H1 (cell line): ENCODE data around the gene EGFR. TPM values are rescaled to one million over a fixed set of nuclear protein-coding genes. Genes with fewer than 3 reads are reported as not detected.

Experiments
- CTCF ChIA-PET: fragments of 300-600 bp; sonication (Branson Sonifier 250); formaldehyde crosslinking; loops from one replicate; lab custom pipeline; 2021; ENCODE audit not compliant: partially characterized antibody; lab: Charles Lee
- POLR2A ChIA-PET: fragments of 300-600 bp; sonication (Branson Sonifier 250); formaldehyde crosslinking; loops from one replicate; lab custom pipeline; 2021; ENCODE audit warnings: inconsistent platforms; ENCODE audit not compliant: partially characterized antibody; lab: Charles Lee
- DNase-seq, 2 experiments: peaks; one replicate each; pipeline versions ENCODE4 v3.0.0 to v3.0.0-alpha.2; 2010 to 2022; ENCODE audit warnings: low spot score in 2 of 2, low read depth in 1 of 2, mixed read lengths in 1 of 2
- FAIRE-seq: peaks from 2 replicates; lab custom pipeline; 2011; peaks lifted over from hg19 to GRCh38; lab: Jason Lieb, UNC
- H2AFZ ChIP-seq: 2 replicates; pipeline ENCODE4 v1.8.1; 2012; ENCODE audit warnings: low read length, inconsistent platforms
- H2AK5ac ChIP-seq: 2 replicates; pipeline ENCODE4 v1.6.1; 2013; ENCODE audit warnings: low read depth, low read length
- H2BK120ac ChIP-seq: replicated peaks from 2 replicates; pipeline ENCODE3; 2013; ENCODE audit warnings: low read depth, low read length, inconsistent platforms
- H2BK12ac ChIP-seq: 2 replicates; pipeline ENCODE4 v1.6.1; 2013; ENCODE audit warnings: low read depth, low read length
- H2BK15ac ChIP-seq: 2 replicates; pipeline ENCODE4 v1.6.1; 2013; ENCODE audit warnings: low read length
- H2BK20ac ChIP-seq: 2 replicates; pipeline ENCODE4 v1.6.1; 2013; ENCODE audit warnings: low read length
- H2BK5ac ChIP-seq: 2 replicates; pipeline ENCODE4 v1.6.1; 2013; ENCODE audit warnings: low read depth, low read length
- H3K14ac ChIP-seq: 2 replicates; pipeline ENCODE4 v1.6.1; 2013; ENCODE audit warnings: inconsistent platforms; ENCODE audit not compliant: insufficient read length
- H3K18ac ChIP-seq: 2 replicates; pipeline ENCODE4 v1.6.1; 2013; ENCODE audit warnings: low read length; ENCODE audit errors: extremely low read depth
- H3K23ac ChIP-seq: 2 replicates; pipeline ENCODE4 v1.6.1; 2013; ENCODE audit warnings: inconsistent platforms; ENCODE audit not compliant: insufficient read length
- H3K23me2 ChIP-seq: 2 replicates; pipeline ENCODE4 v1.6.1; 2013; ENCODE audit warnings: low read depth, low read length
- H3K27ac ChIP-seq: 2 replicates; pipeline ENCODE4 v1.6.1; 2011; ENCODE audit warnings: low read depth, low read length, inconsistent platforms
- H3K27me3 ChIP-seq, 4 experiments: replicated peaks in 1 of 4; 1 replicate in 1 of 4; 2 replicates in 3 of 4; pipeline versions ENCODE4 v1.6.1 to v1.8.1; 2011 to 2013; ENCODE audit warnings: low read length in 3 of 4, mild to moderate bottlenecking in 3 of 4, inconsistent platforms in 2 of 4, mixed read lengths in 2 of 4, moderate library complexity in 1 of 4; ENCODE audit not compliant: control insufficient read depth in 3 of 4, insufficient read depth in 3 of 4; ENCODE audit errors: extremely low read depth in 1 of 4
- H3K36me3 ChIP-seq, 4 experiments: 2 replicates each; pipeline versions ENCODE4 v1.6.1 to v1.8.1; 2011 to 2013; ENCODE audit warnings: mild to moderate bottlenecking in 4 of 4, low read length in 3 of 4, moderate library complexity in 2 of 4, control low read depth in 1 of 4, inconsistent platforms in 1 of 4; ENCODE audit not compliant: insufficient read depth in 4 of 4, control insufficient read depth in 2 of 4
- H3K4ac ChIP-seq: replicated peaks from 2 replicates; pipeline ENCODE3; 2013; ENCODE audit warnings: low read length, low read depth, mixed read lengths, inconsistent platforms; ENCODE audit not compliant: insufficient read length
- H3K4me1 ChIP-seq, 4 experiments: replicated peaks in 1 of 4; 1 replicate in 1 of 4; 2 replicates in 3 of 4; pipeline versions ENCODE4 v1.6.1 to v1.8.1; 2011 to 2013; ENCODE audit warnings: low read length in 3 of 4, inconsistent platforms in 2 of 4, mixed read lengths in 1 of 4; ENCODE audit not compliant: insufficient read depth in 4 of 4, control insufficient read depth in 3 of 4
- H3K4me2 ChIP-seq, 2 experiments: 2 replicates each; pipeline versions ENCODE4 v1.6.1 to v1.8.1; 2011 to 2013; ENCODE audit warnings: low read depth in 2 of 2, low read length in 2 of 2, control low read depth in 1 of 2, inconsistent platforms in 1 of 2, mild to moderate bottlenecking in 1 of 2; ENCODE audit not compliant: insufficient read depth in 1 of 2
- H3K4me3 ChIP-seq, 4 experiments: fragments of 200-600, 300-600 bp in 1 of 4; sonication (generic), shearing (Covaris generic), sonication (Bioruptor Twin) in 1 of 4; 2 replicates each; pipeline versions ENCODE4 v1.5.1 to v1.8.1; 2011 to 2016; ENCODE audit warnings: low read length in 4 of 4, low read depth in 3 of 4, control low read depth in 2 of 4, inconsistent platforms in 2 of 4, mild to moderate bottlenecking in 2 of 4, mixed read lengths in 1 of 4, moderate library complexity in 1 of 4; ENCODE audit not compliant: insufficient read depth in 2 of 4; ENCODE audit errors: extremely low read depth in 1 of 4
- H3K56ac ChIP-seq: replicated peaks from 2 replicates; pipeline ENCODE3; 2013; ENCODE audit warnings: low read depth, mild to moderate bottlenecking, mixed read lengths, low read length, inconsistent platforms; ENCODE audit not compliant: insufficient read length
- H3K79me1 ChIP-seq: 2 replicates; pipeline ENCODE4 v1.6.1; 2013; ENCODE audit warnings: low read depth, low read length, control low read depth
- H3K79me2 ChIP-seq, 2 experiments: 2 replicates each; pipeline versions ENCODE4 v1.6.1 to v1.8.1; 2012 to 2013; ENCODE audit warnings: low read length in 2 of 2, mild to moderate bottlenecking in 2 of 2, inconsistent platforms in 1 of 2; ENCODE audit not compliant: insufficient read depth in 2 of 2, control insufficient read depth in 1 of 2
- H3K9ac ChIP-seq, 4 experiments: replicated peaks in 1 of 4; 1 replicate in 1 of 4; 2 replicates in 3 of 4; pipeline versions ENCODE4 v1.6.1 to v1.8.1; 2011 to 2013; ENCODE audit warnings: low read depth in 3 of 4, low read length in 3 of 4, control low read depth in 2 of 4, mild to moderate bottlenecking in 2 of 4, moderate library complexity in 2 of 4, inconsistent platforms in 1 of 4; ENCODE audit errors: extremely low read depth in 1 of 4
- H3K9me3 ChIP-seq, 2 experiments: 2 replicates each; pipeline versions ENCODE4 v1.6.1 to v1.8.1; 2012 to 2013; ENCODE audit warnings: mild to moderate bottlenecking in 2 of 2, moderate library complexity in 2 of 2, control low read depth in 1 of 2, inconsistent platforms in 1 of 2, low read depth in 1 of 2, low read length in 1 of 2, mixed read lengths in 1 of 2; ENCODE audit not compliant: insufficient read depth in 2 of 2
- H4K20me1 ChIP-seq, 2 experiments: replicated peaks in 1 of 2; 2 replicates each; pipeline versions ENCODE3 to v1.8.1; 2011 to 2013; ENCODE audit warnings: inconsistent platforms in 2 of 2, low read length in 2 of 2, mild to moderate bottlenecking in 1 of 2; ENCODE audit not compliant: insufficient read depth in 2 of 2, control insufficient read depth in 1 of 2
- H4K5ac ChIP-seq: 2 replicates; pipeline ENCODE4 v1.6.1; 2013; ENCODE audit warnings: low read length, low read depth, mixed read lengths, inconsistent platforms; ENCODE audit not compliant: insufficient read length
- H4K8ac ChIP-seq: 2 replicates; pipeline ENCODE4 v1.8.0; 2013; ENCODE audit warnings: mild to moderate bottlenecking, moderate library complexity, low read length, inconsistent platforms; ENCODE audit not compliant: insufficient read depth; ENCODE audit errors: extremely low read depth
- H4K91ac ChIP-seq: replicated peaks from 2 replicates; pipeline ENCODE3; 2013; ENCODE audit warnings: low read length, mixed read lengths, inconsistent platforms; ENCODE audit not compliant: insufficient read length
- CHD2 ChIP-seq: IDR thresholded peaks from 2 replicates; pipeline ENCODE4 v1.6.1; 2012; ENCODE audit warnings: low read length, improper control_type of control experiment
- EGR1 ChIP-seq: IDR thresholded peaks from 2 replicates; pipeline ENCODE4 v1.6.1; 2011; ENCODE audit warnings: low read depth, low read length, borderline replicate concordance
- EP300 ChIP-seq, 2 experiments: IDR thresholded peaks; 1 replicate in 1 of 2; 2 replicates in 1 of 2; pipeline ENCODE4 v1.6.1; 2011 to 2012; ENCODE audit warnings: low read depth in 2 of 2, low read length in 2 of 2, mild to moderate bottlenecking in 2 of 2, borderline replicate concordance in 1 of 2, inconsistent platforms in 1 of 2, moderate library complexity in 1 of 2
- EZH2 ChIP-seq: fragments of 200-600 bp; sonication (generic); IDR thresholded peaks from 2 replicates; pipeline ENCODE4 v1.7.1; 2012; ENCODE audit warnings: low read depth, mild to moderate bottlenecking, moderate library complexity, low read length, inconsistent platforms; ENCODE audit not compliant: severe bottlenecking
- JUND ChIP-seq: IDR thresholded peaks from 2 replicates; pipeline ENCODE4 v1.6.1; 2011; ENCODE audit warnings: mild to moderate bottlenecking, improper control_type of control experiment, low read length
- POLR2AphosphoS5 ChIP-seq: IDR thresholded peaks from 2 replicates; pipeline ENCODE4 v1.6.1; 2011; ENCODE audit warnings: low read depth, low read length
- RBBP5 ChIP-seq: IDR thresholded peaks from 2 replicates; pipeline ENCODE4 v1.7.1; 2012; ENCODE audit warnings: low read depth, mild to moderate bottlenecking, inconsistent platforms, low read length, moderate library complexity, borderline replicate concordance
- SIN3A ChIP-seq, 2 experiments: IDR thresholded peaks in 1 of 2; conservative IDR thresholded peaks in 1 of 2; 2 replicates each; pipeline ENCODE4 v1.6.1; 2011 to 2012; ENCODE audit warnings: low read length in 2 of 2, improper control_type of control experiment in 1 of 2, low read depth in 1 of 2, mild to moderate bottlenecking in 1 of 2
- SIX5 ChIP-seq: IDR thresholded peaks from 2 replicates; pipeline ENCODE4 v1.6.1; 2011; ENCODE audit warnings: mild to moderate bottlenecking, low read depth, low read length
- SP2 ChIP-seq: IDR thresholded peaks from 2 replicates; pipeline ENCODE4 v1.6.1; 2012; ENCODE audit warnings: mild to moderate bottlenecking, low read length, inconsistent platforms
- SRF ChIP-seq: IDR thresholded peaks from 2 replicates; pipeline ENCODE4 v1.6.1; 2011; ENCODE audit warnings: mild to moderate bottlenecking, low read depth, low read length, moderate library complexity
- TCF12 ChIP-seq: IDR thresholded peaks from 2 replicates; pipeline ENCODE4 v1.6.1; 2011; ENCODE audit warnings: low read depth, mild to moderate bottlenecking, low read length
- ZNF274 ChIP-seq: IDR thresholded peaks from 2 replicates; pipeline ENCODE4 v1.7.0; 2012; ENCODE audit warnings: low read length, borderline replicate concordance; ENCODE audit errors: extremely low read depth
- WGBS, 2 experiments: shearing (Covaris generic) in 1 of 2; methylation state at CpG; one replicate each; pipeline versions ENCODE4 v1.1.6 to v1.1.7; 2013 to 2015; ENCODE audit warnings: low lambda C conversion rate in 2 of 2, mixed read lengths in 2 of 2, inconsistent platforms in 1 of 2, low coverage in 1 of 2, missing lambda C conversion rate in 1 of 2; ENCODE audit not compliant: insufficient replicate concordance in 2 of 2, insufficient coverage in 1 of 2, insufficient read length in 1 of 2; ENCODE audit errors: extremely low coverage in 1 of 2, missing lambda C conversion rate in 1 of 2; 5-methylcytosine and 5-hydroxymethylcytosine counted together
- polyA plus RNA-seq, 7 experiments: library from polyadenylated mRNA; depleted of rRNA in 3 of 7; stranded (reverse) in 5 of 7; unstranded in 2 of 7; fragments of >200 nt in 5 of 7; fragments of 200-250 nt in 2 of 7; gene quantifications; 1 replicate in 5 of 7; 2 replicates in 1 of 7; 4 replicates in 1 of 7; pipeline versions ENCODE4 v1.2.1 to v1.2.3, GENCODE V29; 2011 to 2013; ENCODE audit warnings: missing spikeins in 2 of 7, mixed read lengths in 2 of 7
- total RNA-seq: library from RNA; stranded (reverse); fragmentation: NEBNext Ultra II Directional; extraction: Animal tissue kit (Norgen Biotek cat#: 25700); gene quantifications from 2 replicates; pipeline ENCODE4 v1.2.1, GENCODE V29; 2021

The EGFR gene
- total and polyA plus RNA-seq, 2 of the 8 experiments (the other 6 are each of a cell fraction or from before 2014, with no cell fraction given) = 1.9 to 5.8 TPM

DNA sequence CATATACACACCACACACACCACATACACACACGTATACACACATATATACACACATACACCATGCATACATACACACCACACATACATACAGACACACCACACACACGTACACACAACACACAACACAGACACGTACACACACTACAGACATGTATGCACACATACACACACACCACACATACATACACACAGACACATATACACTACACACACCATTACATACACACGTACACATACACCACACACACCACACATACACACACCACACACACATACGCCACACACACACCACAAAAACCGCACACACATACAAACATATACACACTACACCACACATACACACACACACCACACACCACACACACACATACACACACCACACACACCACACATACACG is 184.5 kb downstream of the EGFR start:
- Histone ChIP-seq H3K79me2 (peaks cover 0 to 4% of the 10 kb centered on the region in 2 experiments; a peak in 1 of 4 replicates), H3K4ac (no peak overlapping the region), H2BK5ac (no peak overlapping the region), H3K14ac (no peak overlapping the region), H3K27me3 (no peaks in the 10 kb centered on the region), H3K56ac (peak overlapping the region; percentile 94), H3K9me3 (no peaks in the 10 kb centered on the region; a peak in 1 of 4 replicates), H3K4me1 (no peaks in the 10 kb centered on the region), H3K4me3 (no peak overlapping the region), H4K91ac (no peak overlapping the region), H4K5ac (no peak overlapping the region), H3K23ac (no peak overlapping the region), H3K4me2 (no peak overlapping the region), H2AK5ac (peak overlapping the region; percentile 59; the same call in 1 of the 2 replicates), H3K9ac (no peak overlapping the region), H2BK12ac (no peak overlapping the region), H2BK20ac (0 out of 2 replicates have a peak overlapping the region, but pooled peaks have one; percentile 34), H3K23me2 (peaks cover 15% of the 10 kb centered on the region; the same call in 1 of the 2 replicates), H4K8ac (no peak overlapping the region), H3K36me3 (peaks cover 0 to 2% (median 1%) of the 10 kb centered on the region in 4 experiments; a peak in 2 of 8 replicates), H3K18ac (no peak overlapping the region), H3K79me1 (no peaks in the 10 kb centered on the region), H2AFZ (no peak overlapping the region), H2BK120ac (no peak overlapping the region), H4K20me1 (peaks cover 0 to 14% of the 10 kb centered on the region in 2 experiments), H2BK15ac (no peak overlapping the region), H3K27ac (no peak overlapping the region)
- FAIRE-seq (no peak), DNase-seq (no peak)
- ChIA-PET CTCF (no interaction called here), POLR2A (no interaction called here)
- TF ChIP-seq SP2 = no peak
- no peak for TF ChIP-seq EP300 (IDR thresholded peaks at IDR 0.05; ENCODE audit: borderline replicate concordance in 1 of 2, low read depth in 2 of 2, low read length in 2 of 2)
- TF ChIP-seq SIX5 = no peak
- TF ChIP-seq JUND = no peak
- no peak for TF ChIP-seq EGR1
- TF ChIP-seq POLR2AphosphoS5 = no peak
- no peak for TF ChIP-seq SRF
- TF ChIP-seq TCF12 = no peak
- TF ChIP-seq RBBP5 = no peak
- TF ChIP-seq SIN3A (conservative IDR thresholded peaks at IDR 0.05 in 1 of 2, IDR thresholded peaks at IDR 0.05 in 1 of 2; ENCODE audit: low read depth in 1 of 2, low read length in 2 of 2) = no peak
- TF ChIP-seq EZH2 = no peak
- TF ChIP-seq ZNF274 = no peak
- no peak for TF ChIP-seq CHD2
- 82 to 92% methylated on average over 2 to 7 of the region's 7 CpGs for WGBS, 2 experiments
